Measurements from ENCODE around the gene MICOS13. TPM values are rescaled to one million over a fixed set of nuclear protein-coding genes. Genes with fewer than 3 reads are reported as not detected.

MICOS13 gene
- total and polyA plus RNA-seq, 2 experiments from 2014 or later = 15.5 to 54.6 TPM

DNA sequence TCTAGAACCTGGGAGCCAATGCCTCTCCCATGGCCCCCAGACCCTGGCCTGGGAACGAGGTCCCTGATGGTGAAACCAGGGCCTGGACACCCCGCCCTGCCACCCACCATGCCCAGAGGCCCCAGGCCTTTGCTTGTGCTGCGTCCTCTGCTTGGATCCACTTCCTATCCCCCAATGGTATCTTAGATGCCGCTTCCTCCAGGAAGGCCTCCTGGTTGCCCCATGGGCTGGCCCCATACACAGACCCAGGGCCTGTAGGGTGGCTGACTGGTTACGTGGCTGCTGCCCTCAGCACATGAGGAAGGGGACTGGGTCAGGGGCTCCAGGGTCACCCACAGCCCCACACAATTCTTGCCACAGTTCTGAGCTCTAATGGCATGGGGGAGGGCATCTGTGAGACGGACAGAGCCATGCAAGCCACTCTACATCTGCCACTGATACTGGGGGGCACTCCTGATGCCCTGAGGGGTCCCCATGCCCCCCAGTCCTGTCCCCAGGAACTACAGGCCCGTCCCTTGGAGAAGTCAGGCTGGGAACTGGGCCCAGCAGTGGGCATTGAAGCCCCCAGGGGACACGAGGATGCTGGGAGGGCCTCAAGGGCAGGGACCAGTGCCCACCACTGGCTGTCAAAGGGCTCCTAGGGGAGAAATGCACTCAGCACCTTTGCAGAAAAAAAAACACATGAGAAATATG lies 14.8 kb upstream of the MICOS13 start (continued):
- TF ChIP-seq, protein P1, sequence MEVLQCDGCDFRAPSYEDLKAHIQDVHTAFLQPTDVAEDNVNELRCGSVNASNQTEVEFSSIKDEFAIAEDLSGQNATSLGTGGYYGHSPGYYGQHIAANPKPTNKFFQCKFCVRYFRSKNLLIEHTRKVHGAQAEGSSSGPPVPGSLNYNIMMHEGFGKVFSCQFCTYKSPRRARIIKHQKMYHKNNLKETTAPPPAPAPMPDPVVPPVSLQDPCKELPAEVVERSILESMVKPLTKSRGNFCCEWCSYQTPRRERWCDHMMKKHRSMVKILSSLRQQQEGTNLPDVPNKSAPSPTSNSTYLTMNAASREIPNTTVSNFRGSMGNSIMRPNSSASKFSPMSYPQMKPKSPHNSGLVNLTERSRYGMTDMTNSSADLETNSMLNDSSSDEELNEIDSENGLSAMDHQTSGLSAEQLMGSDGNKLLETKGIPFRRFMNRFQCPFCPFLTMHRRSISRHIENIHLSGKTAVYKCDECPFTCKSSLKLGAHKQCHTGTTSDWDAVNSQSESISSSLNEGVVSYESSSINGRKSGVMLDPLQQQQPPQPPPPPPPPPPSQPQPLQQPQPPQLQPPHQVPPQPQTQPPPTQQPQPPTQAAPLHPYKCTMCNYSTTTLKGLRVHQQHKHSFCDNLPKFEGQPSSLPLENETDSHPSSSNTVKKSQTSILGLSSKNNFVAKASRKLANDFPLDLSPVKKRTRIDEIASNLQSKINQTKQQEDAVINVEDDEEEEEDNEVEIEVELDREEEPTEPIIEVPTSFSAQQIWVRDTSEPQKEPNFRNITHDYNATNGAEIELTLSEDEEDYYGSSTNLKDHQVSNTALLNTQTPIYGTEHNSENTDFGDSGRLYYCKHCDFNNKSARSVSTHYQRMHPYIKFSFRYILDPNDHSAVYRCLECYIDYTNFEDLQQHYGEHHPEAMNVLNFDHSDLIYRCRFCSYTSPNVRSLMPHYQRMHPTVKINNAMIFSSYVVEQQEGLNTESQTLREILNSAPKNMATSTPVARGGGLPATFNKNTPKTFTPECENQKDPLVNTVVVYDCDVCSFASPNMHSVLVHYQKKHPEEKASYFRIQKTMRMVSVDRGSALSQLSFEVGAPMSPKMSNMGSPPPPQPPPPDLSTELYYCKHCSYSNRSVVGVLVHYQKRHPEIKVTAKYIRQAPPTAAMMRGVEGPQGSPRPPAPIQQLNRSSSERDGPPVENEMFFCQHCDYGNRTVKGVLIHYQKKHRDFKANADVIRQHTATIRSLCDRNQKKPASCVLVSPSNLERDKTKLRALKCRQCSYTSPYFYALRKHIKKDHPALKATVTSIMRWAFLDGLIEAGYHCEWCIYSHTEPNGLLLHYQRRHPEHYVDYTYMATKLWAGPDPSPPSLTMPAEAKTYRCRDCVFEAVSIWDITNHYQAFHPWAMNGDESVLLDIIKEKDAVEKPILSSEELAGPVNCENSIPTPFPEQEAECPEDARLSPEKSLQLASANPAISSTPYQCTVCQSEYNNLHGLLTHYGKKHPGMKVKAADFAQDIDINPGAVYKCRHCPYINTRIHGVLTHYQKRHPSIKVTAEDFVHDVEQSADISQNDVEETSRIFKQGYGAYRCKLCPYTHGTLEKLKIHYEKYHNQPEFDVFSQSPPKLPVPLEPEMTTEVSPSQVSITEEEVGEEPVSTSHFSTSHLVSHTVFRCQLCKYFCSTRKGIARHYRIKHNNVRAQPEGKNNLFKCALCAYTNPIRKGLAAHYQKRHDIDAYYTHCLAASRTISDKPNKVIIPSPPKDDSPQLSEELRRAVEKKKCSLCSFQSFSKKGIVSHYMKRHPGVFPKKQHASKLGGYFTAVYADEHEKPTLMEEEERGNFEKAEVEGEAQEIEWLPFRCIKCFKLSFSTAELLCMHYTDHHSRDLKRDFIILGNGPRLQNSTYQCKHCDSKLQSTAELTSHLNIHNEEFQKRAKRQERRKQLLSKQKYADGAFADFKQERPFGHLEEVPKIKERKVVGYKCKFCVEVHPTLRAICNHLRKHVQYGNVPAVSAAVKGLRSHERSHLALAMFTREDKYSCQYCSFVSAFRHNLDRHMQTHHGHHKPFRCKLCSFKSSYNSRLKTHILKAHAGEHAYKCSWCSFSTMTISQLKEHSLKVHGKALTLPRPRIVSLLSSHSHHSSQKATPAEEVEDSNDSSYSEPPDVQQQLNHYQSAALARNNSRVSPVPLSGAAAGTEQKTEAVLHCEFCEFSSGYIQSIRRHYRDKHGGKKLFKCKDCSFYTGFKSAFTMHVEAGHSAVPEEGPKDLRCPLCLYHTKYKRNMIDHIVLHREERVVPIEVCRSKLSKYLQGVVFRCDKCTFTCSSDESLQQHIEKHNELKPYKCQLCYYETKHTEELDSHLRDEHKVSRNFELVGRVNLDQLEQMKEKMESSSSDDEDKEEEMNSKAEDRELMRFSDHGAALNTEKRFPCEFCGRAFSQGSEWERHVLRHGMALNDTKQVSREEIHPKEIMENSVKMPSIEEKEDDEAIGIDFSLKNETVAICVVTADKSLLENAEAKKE (CRISPR knock-in tag; IDR thresholded peaks at IDR 0.05) = no peak
- no peak for TF ChIP-seq POLR2AphosphoS5 (IDR thresholded peaks at IDR 0.05; ENCODE audit: low read depth)
- TF ChIP-seq, protein P2, sequence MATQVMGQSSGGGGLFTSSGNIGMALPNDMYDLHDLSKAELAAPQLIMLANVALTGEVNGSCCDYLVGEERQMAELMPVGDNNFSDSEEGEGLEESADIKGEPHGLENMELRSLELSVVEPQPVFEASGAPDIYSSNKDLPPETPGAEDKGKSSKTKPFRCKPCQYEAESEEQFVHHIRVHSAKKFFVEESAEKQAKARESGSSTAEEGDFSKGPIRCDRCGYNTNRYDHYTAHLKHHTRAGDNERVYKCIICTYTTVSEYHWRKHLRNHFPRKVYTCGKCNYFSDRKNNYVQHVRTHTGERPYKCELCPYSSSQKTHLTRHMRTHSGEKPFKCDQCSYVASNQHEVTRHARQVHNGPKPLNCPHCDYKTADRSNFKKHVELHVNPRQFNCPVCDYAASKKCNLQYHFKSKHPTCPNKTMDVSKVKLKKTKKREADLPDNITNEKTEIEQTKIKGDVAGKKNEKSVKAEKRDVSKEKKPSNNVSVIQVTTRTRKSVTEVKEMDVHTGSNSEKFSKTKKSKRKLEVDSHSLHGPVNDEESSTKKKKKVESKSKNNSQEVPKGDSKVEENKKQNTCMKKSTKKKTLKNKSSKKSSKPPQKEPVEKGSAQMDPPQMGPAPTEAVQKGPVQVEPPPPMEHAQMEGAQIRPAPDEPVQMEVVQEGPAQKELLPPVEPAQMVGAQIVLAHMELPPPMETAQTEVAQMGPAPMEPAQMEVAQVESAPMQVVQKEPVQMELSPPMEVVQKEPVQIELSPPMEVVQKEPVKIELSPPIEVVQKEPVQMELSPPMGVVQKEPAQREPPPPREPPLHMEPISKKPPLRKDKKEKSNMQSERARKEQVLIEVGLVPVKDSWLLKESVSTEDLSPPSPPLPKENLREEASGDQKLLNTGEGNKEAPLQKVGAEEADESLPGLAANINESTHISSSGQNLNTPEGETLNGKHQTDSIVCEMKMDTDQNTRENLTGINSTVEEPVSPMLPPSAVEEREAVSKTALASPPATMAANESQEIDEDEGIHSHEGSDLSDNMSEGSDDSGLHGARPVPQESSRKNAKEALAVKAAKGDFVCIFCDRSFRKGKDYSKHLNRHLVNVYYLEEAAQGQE (IDR thresholded peaks at IDR 0.05; ENCODE audit: unreplicated experiment) = no peak
- no peak for TF ChIP-seq ZNF331 (CRISPR knock-in tag; IDR thresholded peaks at IDR 0.05; ENCODE audit: low read depth)

Measured in GM23338 (cell line).